ENCODE measurements around the gene MTRF1L.

- TF ChIP-seq CTCF (conservative IDR thresholded peaks at IDR 0.05; ENCODE audit: low read depth, low read length) = no peak
- no peak for TF ChIP-seq EZH2 (IDR thresholded peaks at IDR 0.05; ENCODE audit: borderline replicate concordance, low read depth, low read length, poor library complexity, severe bottlenecking)
These were observed 44.7 kb downstream of the MTRF1L start for GRCh38 chr6:152957796-152958195.

Data from A673 (cell line).